Astrocyte (in vitro differentiated cells and primary cell): ENCODE measurements around the gene OPA1. TPM values are rescaled to one million over a fixed set of nuclear protein-coding genes. Genes with fewer than 3 reads are reported as not detected.

ENCODE experiments used
- DNase-seq: peaks from one replicate; pipeline ENCODE4 v3.0.0-alpha.2; 2010; ENCODE audit warnings: low read depth
- FAIRE-seq: peaks from 2 replicates; lab custom pipeline; 2011; peaks lifted over from hg19 to GRCh38; lab: Jason Lieb, UNC
- H2AFZ ChIP-seq: 2 replicates; pipeline ENCODE4 v1.6.0; 2012; ENCODE audit warnings: low read depth, low read length, inconsistent platforms
- H3K27ac ChIP-seq: 2 replicates; pipeline ENCODE4 v1.5.1; 2011; ENCODE audit warnings: low read depth, low read length, inconsistent platforms
- H3K27me3 ChIP-seq: 2 replicates; pipeline ENCODE4 v1.6.0; 2011; ENCODE audit warnings: low read length, inconsistent platforms; ENCODE audit not compliant: insufficient read depth
- H3K36me3 ChIP-seq: 2 replicates; pipeline ENCODE4 v1.5.1; 2011; ENCODE audit warnings: low read length, inconsistent platforms; ENCODE audit not compliant: insufficient read depth
- H3K4me1 ChIP-seq: 2 replicates; pipeline ENCODE4 v1.5.1; 2011; ENCODE audit warnings: low read length, inconsistent platforms; ENCODE audit not compliant: insufficient read depth
- H3K4me2 ChIP-seq: 2 replicates; pipeline ENCODE4 v1.6.0; 2012; ENCODE audit warnings: low read length, inconsistent platforms
- H3K4me3 ChIP-seq: 2 replicates; pipeline ENCODE4 v1.5.1; 2011; ENCODE audit warnings: low read depth, mild to moderate bottlenecking, low read length, inconsistent platforms; ENCODE audit not compliant: insufficient read depth
- H3K79me2 ChIP-seq: 2 replicates; pipeline ENCODE4 v1.6.0; 2012; ENCODE audit warnings: mild to moderate bottlenecking, low read length, inconsistent platforms; ENCODE audit not compliant: insufficient read depth
- H3K9ac ChIP-seq: 2 replicates; pipeline ENCODE4 v1.6.0; 2012; ENCODE audit warnings: mild to moderate bottlenecking, low read length, inconsistent platforms
- H3K9me3 ChIP-seq: 2 replicates; pipeline ENCODE4 v1.5.1; 2012; ENCODE audit warnings: low read depth, mild to moderate bottlenecking, low read length, inconsistent platforms; ENCODE audit not compliant: insufficient read depth
- H4K20me1 ChIP-seq: 2 replicates; pipeline ENCODE4 v1.6.0; 2012; ENCODE audit warnings: low read length, inconsistent platforms; ENCODE audit not compliant: insufficient read depth
- H3K27ac Mint-ChIP-seq: one replicate; pipeline ENCODE4 v1.8.0; 2021; ENCODE audit warnings: mild to moderate bottlenecking, mixed read lengths; ENCODE audit not compliant: unreplicated experiment
- H3K27me3 Mint-ChIP-seq: one replicate; pipeline ENCODE4 v1.8.0; 2021; ENCODE audit warnings: low read depth, mixed read lengths; ENCODE audit not compliant: unreplicated experiment
- H3K36me3 Mint-ChIP-seq: one replicate; pipeline ENCODE4 v1.8.0; 2021; ENCODE audit warnings: low read depth, mixed read lengths; ENCODE audit not compliant: unreplicated experiment
- H3K4me1 Mint-ChIP-seq: one replicate; pipeline ENCODE4 v1.8.0; 2021; ENCODE audit warnings: low read depth, mixed read lengths; ENCODE audit not compliant: unreplicated experiment
- H3K4me3 Mint-ChIP-seq: one replicate; pipeline ENCODE4 v1.8.0; 2021; ENCODE audit warnings: mild to moderate bottlenecking, moderate library complexity, mixed read lengths; ENCODE audit not compliant: unreplicated experiment
- H3K9me3 Mint-ChIP-seq: one replicate; pipeline ENCODE4 v1.8.0; 2021; ENCODE audit warnings: mild to moderate bottlenecking, mixed read lengths; ENCODE audit not compliant: unreplicated experiment
- EZH2 ChIP-seq: IDR thresholded peaks from 2 replicates; pipeline ENCODE4 v1.6.1; 2012; ENCODE audit warnings: mild to moderate bottlenecking, low read length, inconsistent platforms; ENCODE audit not compliant: insufficient read depth
- total RNA-seq: library from RNA; stranded (reverse); gene quantifications from 2 replicates; pipeline ENCODE4 v1.2.1, GENCODE V29; 2021
- TF ChIP-seq, protein P1 (sequence below): IDR thresholded peaks from 2 replicates; pipeline ENCODE4 v1.5.1; 2011; ENCODE audit warnings: low read depth, mild to moderate bottlenecking, inconsistent platforms, low read length, moderate library complexity; ENCODE audit not compliant: insufficient read depth

OPA1 gene
- total RNA-seq, 1 donor from 2014 or later = 61.8 TPM

DNA sequence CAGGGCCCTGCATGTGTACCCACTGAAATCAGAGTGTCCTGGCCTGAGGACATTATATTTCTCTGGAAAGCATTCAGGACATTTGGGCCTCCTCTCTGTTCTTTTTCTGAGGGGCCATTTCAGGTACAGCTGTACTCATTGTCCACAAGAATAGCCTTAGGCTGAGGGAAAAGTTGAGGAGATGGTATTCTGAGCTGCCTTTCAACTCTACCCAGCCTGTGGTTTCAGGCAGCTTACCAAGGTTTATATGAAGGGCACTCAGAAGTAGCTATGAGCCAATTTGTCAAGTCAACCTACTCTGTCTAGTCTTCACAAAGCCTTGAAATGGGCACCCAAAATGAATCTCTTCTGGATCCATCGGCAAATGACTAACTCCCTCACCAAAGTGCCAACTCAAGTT lies 47.7 kb upstream of the OPA1 start:
- Histone ChIP-seq H3K9ac (no peak overlapping the region), H3K4me3 (no peak overlapping the region), H3K27me3 (no peaks in the 10 kb centered on the region), H4K20me1 (no peaks in the 10 kb centered on the region), H3K27ac (no peak overlapping the region), H3K4me2 (no peak overlapping the region), H3K79me2 (no peaks in the 10 kb centered on the region), H3K9me3 (no peaks in the 10 kb centered on the region), H3K36me3 (no peaks in the 10 kb centered on the region), H3K4me1 (no peaks in the 10 kb centered on the region), H2AFZ (no peak overlapping the region)
- peaks cover 1% of the 10 kb centered on the region for H3K36me3 Mint-ChIP-seq
- H3K27ac Mint-ChIP-seq = no peak overlapping the region
- DNase-seq (no peak), FAIRE-seq (no peak)
- no peak overlapping the region for H3K4me3 Mint-ChIP-seq
- H3K4me1 Mint-ChIP-seq = no peaks in the 10 kb centered on the region
- TF ChIP-seq, protein P1, sequence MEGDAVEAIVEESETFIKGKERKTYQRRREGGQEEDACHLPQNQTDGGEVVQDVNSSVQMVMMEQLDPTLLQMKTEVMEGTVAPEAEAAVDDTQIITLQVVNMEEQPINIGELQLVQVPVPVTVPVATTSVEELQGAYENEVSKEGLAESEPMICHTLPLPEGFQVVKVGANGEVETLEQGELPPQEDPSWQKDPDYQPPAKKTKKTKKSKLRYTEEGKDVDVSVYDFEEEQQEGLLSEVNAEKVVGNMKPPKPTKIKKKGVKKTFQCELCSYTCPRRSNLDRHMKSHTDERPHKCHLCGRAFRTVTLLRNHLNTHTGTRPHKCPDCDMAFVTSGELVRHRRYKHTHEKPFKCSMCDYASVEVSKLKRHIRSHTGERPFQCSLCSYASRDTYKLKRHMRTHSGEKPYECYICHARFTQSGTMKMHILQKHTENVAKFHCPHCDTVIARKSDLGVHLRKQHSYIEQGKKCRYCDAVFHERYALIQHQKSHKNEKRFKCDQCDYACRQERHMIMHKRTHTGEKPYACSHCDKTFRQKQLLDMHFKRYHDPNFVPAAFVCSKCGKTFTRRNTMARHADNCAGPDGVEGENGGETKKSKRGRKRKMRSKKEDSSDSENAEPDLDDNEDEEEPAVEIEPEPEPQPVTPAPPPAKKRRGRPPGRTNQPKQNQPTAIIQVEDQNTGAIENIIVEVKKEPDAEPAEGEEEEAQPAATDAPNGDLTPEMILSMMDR = no peak
- no peak for TF ChIP-seq EZH2
- no peaks in the 10 kb centered on the region for H3K27me3 Mint-ChIP-seq
- H3K9me3 Mint-ChIP-seq = no peaks in the 10 kb centered on the region

DNA sequence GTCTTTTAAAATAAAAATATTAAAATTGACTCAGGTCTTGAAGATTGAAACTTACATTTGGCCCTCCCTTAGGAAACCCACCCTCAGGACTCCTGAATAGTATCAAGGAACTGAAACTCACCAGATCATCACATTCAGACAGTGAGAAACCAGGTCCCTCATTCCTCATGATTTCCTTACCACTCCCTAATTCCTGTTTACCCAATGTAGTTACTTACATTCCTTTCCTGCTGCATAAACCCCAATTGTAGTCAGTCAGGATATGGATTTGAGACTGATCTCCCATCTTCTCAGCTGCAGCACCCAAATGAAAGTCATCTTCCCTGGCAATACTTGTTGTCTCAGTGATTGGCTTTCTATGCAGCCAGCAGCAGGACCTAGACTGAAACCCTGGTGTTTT lies 46.9 kb upstream of the OPA1 start:
- FAIRE-seq = no peak
- no peaks in the 10 kb centered on the region for H3K27me3 ChIP-seq
- H4K20me1 ChIP-seq = no peaks in the 10 kb centered on the region
- H3K27ac ChIP-seq = no peak overlapping the region
- H3K27me3 Mint-ChIP-seq = no peaks in the 10 kb centered on the region
- no peak overlapping the region for H3K4me2 ChIP-seq
- TF ChIP-seq EZH2 = no peak
- H3K36me3 Mint-ChIP-seq = peaks cover 1% of the 10 kb centered on the region
- no peaks in the 10 kb centered on the region for H3K9me3 Mint-ChIP-seq
- H3K4me3 Mint-ChIP-seq = no peak overlapping the region
- H3K4me1 Mint-ChIP-seq = no peaks in the 10 kb centered on the region
- no peak for DNase-seq
- H3K9me3 ChIP-seq = no peaks in the 10 kb centered on the region
- no peak overlapping the region for H3K9ac ChIP-seq
- no peaks in the 10 kb centered on the region for H3K4me1 ChIP-seq
- no peak overlapping the region for H2AFZ ChIP-seq
- no peak overlapping the region for H3K4me3 ChIP-seq
- no peaks in the 10 kb centered on the region for H3K79me2 ChIP-seq
- H3K36me3 ChIP-seq = no peaks in the 10 kb centered on the region
- H3K27ac Mint-ChIP-seq = no peak overlapping the region

DNA sequence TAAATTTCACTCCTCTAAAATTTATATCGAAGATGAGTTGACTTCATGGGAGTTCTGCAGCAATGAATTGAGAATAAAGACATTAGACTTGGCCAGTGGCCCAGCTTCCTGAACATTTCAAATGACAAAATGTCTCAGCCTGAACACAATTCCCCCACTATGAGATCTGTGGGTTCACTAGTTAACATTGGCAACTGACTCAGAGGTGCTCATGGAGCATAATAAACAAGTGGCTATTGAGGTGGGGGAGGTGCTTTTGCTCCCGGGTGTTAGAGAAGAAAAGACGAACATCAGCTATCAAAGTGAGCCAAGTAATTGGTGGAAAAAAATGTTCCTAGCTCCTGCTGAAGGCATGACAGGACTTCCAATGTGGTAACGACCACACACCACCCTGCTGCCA lies 44.6 kb upstream of the OPA1 start:
- TF ChIP-seq, protein P1 = no peak
- TF ChIP-seq EZH2 = no peak
- Mint-ChIP-seq H3K27me3 (no peaks in the 10 kb centered on the region), H3K4me1 (no peaks in the 10 kb centered on the region), H3K4me3 (no peak overlapping the region), H3K36me3 (peaks cover 1% of the 10 kb centered on the region), H3K27ac (no peak overlapping the region), H3K9me3 (no peaks in the 10 kb centered on the region)
- Histone ChIP-seq H3K36me3 (no peaks in the 10 kb centered on the region), H2AFZ (peak overlapping the region; percentile 32), H3K9ac (no peak overlapping the region), H3K27ac (no peak overlapping the region), H4K20me1 (no peaks in the 10 kb centered on the region), H3K27me3 (no peaks in the 10 kb centered on the region), H3K9me3 (no peaks in the 10 kb centered on the region), H3K4me1 (no peaks in the 10 kb centered on the region), H3K79me2 (no peaks in the 10 kb centered on the region), H3K4me3 (no peak overlapping the region), H3K4me2 (peak overlapping the region; percentile 3)
- DNase-seq (no peak), FAIRE-seq (no peak)
